A673 (cell line): ENCODE results near the gene TGM3. TPM values are rescaled to one million over a fixed set of nuclear protein-coding genes. Genes with fewer than 3 reads are reported as not detected.

Experiments
- BruUV-seq: library from RNA; stranded (reverse); fragments of 400-500 nt; replicated peaks from 2 replicates; lab custom pipeline; 2021; lab: Mats Ljungman, UMichigan
- CTCF ChIA-PET: fragments of 300-600 bp; sonication (Branson Sonifier 250); formaldehyde crosslinking; loops from one replicate; lab custom pipeline; 2022; ENCODE audit warnings: antibody characterized with exemption; lab: Charles Lee
- POLR2A ChIA-PET: fragments of 300-600 bp; sonication (Branson Sonifier 250); formaldehyde crosslinking; loops from one replicate; lab custom pipeline; 2022; ENCODE audit warnings: antibody characterized with exemption; ENCODE audit not compliant: low non-redundant PET; lab: Charles Lee
- DNase-seq: peaks from one replicate; pipeline ENCODE4 v3.0.0-alpha.2; 2015; ENCODE audit warnings: low spot score
- H3K27ac ChIP-seq: fragments of 200-600 bp; sonication (generic); 2 replicates; pipeline ENCODE4 v1.5.1; 2016; ENCODE audit warnings: mixed run types, low read depth, mild to moderate bottlenecking, mixed read lengths, antibody characterized with exemption, low read length; ENCODE audit not compliant: poor library complexity, severe bottlenecking
- H3K27me3 ChIP-seq: fragments of 200-600 bp; sonication (generic); replicated peaks from 2 replicates; pipeline ENCODE4 v1.6.1; 2017; ENCODE audit warnings: mixed run types, low read depth, mild to moderate bottlenecking, mixed read lengths, antibody characterized with exemption, low read length; ENCODE audit not compliant: insufficient read depth, poor library complexity
- H3K36me3 ChIP-seq: fragments of 200-600 bp; sonication (generic); 2 replicates; pipeline ENCODE4 v1.6.1; 2016; ENCODE audit warnings: mixed run types, mild to moderate bottlenecking, mixed read lengths, antibody characterized with exemption, low read length; ENCODE audit not compliant: insufficient read depth, poor library complexity, severe bottlenecking
- H3K4me1 ChIP-seq: fragments of 200-600 bp; sonication (generic); 2 replicates; pipeline ENCODE4 v1.6.1; 2017; ENCODE audit warnings: mixed run types, mild to moderate bottlenecking, mixed read lengths, antibody characterized with exemption, low read length; ENCODE audit not compliant: insufficient read depth, poor library complexity, severe bottlenecking
- H3K4me3 ChIP-seq: fragments of 200-600 bp; sonication (generic); 2 replicates; pipeline ENCODE4 v1.5.1; 2016; ENCODE audit warnings: low read depth, mixed run types, mild to moderate bottlenecking, mixed read lengths, low read length; ENCODE audit not compliant: poor library complexity, severe bottlenecking
- H3K9me3 ChIP-seq: fragments of 200-600 bp; sonication (generic); 2 replicates; pipeline ENCODE4 v1.6.1; 2016; ENCODE audit warnings: mixed run types, low read depth, mild to moderate bottlenecking, mixed read lengths, antibody characterized with exemption, low read length; ENCODE audit not compliant: poor library complexity, severe bottlenecking
- EZH2 ChIP-seq: fragments of 200-600 bp; sonication (generic); IDR thresholded peaks from 2 replicates; pipeline ENCODE4 v1.6.1; 2017; ENCODE audit warnings: borderline replicate concordance, low read depth, mild to moderate bottlenecking, mixed read lengths, antibody characterized with exemption, low read length; ENCODE audit not compliant: poor library complexity, severe bottlenecking
- intact Hi-C: fragments of 100-400 bp; cut with micrococcal nuclease; formaldehyde crosslinking; loops from one replicate; pipeline ENCODE4 v1.10.0; 2022; ENCODE audit not compliant: unreplicated experiment
- total RNA-seq: library from RNA; stranded (reverse); gene quantifications from 2 replicates; pipeline ENCODE4 v1.2.3, GENCODE V29; 2021
- TF ChIP-seq, protein P1 (sequence below): fragments of 300-800, 200-600 bp; sonication (generic); conservative IDR thresholded peaks from 2 replicates; pipeline ENCODE4 v1.5.1; 2017; ENCODE audit warnings: low read depth, mild to moderate bottlenecking, antibody characterized with exemption, low read length, moderate library complexity, mixed read lengths

TGM3 gene
- total RNA-seq, 1 experiment from 2014 or later: 0.11 TPM

GRCh38 chr20:2304180-2304579 is 8.4 kb downstream of the TGM3 start:
- intact Hi-C loops: no loop called here

DNA sequence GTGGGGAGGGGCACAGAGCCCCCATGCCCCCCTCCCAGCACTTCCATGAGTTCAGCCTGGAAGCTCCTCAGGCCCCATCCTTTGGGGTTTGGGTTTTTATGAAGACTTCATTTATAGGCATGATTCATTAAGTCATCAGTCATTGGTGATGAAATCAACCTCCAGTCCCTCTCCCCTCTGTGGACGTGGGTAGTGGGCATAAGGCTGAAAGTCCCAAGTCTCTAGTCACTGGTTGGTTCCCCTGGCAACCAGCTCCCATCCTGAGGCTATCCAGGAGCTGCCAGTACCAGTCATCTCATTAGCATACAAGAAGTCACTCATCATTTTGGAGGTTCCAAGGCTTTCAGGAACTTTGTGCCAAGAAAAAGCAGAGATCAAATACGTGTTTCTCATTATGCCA is 9.2 kb downstream of the TGM3 start:
- Histone ChIP-seq H3K4me1 (no peaks in the 10 kb centered on the region), H3K36me3 (no peaks in the 10 kb centered on the region), H3K27me3 (no peaks in the 10 kb centered on the region), H3K27ac (no peak overlapping the region), H3K4me3 (no peak overlapping the region), H3K9me3 (no peaks in the 10 kb centered on the region)
- POLR2A ChIA-PET: no interaction called here
- CTCF ChIA-PET: no interaction called here
- no peak for DNase-seq
- intact Hi-C loops: no loop called here
- TF ChIP-seq, protein P1, sequence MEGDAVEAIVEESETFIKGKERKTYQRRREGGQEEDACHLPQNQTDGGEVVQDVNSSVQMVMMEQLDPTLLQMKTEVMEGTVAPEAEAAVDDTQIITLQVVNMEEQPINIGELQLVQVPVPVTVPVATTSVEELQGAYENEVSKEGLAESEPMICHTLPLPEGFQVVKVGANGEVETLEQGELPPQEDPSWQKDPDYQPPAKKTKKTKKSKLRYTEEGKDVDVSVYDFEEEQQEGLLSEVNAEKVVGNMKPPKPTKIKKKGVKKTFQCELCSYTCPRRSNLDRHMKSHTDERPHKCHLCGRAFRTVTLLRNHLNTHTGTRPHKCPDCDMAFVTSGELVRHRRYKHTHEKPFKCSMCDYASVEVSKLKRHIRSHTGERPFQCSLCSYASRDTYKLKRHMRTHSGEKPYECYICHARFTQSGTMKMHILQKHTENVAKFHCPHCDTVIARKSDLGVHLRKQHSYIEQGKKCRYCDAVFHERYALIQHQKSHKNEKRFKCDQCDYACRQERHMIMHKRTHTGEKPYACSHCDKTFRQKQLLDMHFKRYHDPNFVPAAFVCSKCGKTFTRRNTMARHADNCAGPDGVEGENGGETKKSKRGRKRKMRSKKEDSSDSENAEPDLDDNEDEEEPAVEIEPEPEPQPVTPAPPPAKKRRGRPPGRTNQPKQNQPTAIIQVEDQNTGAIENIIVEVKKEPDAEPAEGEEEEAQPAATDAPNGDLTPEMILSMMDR: no peak
- TF ChIP-seq EZH2: no peak
- no TSS peak for BruUV-seq

More at GRCh38 chr20:2304180-2304579, 8.4 kb downstream of the TGM3 start:
- Histone ChIP-seq H3K27ac (no peak overlapping the region), H3K9me3 (no peaks in the 10 kb centered on the region), H3K27me3 (no peaks in the 10 kb centered on the region), H3K36me3 (no peaks in the 10 kb centered on the region), H3K4me1 (no peaks in the 10 kb centered on the region), H3K4me3 (no peak overlapping the region)
- no peak for TF ChIP-seq EZH2
- TF ChIP-seq, protein P1: no peak
- ChIA-PET CTCF (no interaction called here), POLR2A (no interaction called here)
- no peak for DNase-seq
- no TSS peak for BruUV-seq

DNA sequence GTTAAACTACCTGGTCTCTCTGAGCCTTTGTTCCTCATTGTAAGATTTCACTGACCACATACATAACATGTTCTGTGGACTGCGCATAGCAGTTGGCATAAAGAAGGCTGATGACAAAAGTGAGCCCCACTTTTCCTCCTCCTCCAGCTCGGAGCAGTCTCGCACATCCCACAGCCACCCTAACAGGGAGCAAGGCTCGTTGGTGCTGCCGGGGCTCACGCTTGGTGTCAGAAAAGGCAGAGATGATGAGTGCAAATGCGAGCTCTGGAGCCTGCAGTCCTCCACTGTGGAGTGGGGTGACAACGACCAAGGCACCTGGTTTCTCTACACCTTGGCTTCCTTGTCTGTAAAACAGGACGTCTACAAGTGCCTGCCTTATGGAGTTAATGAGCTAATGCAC is 9.7 kb downstream of the TGM3 start:
- POLR2A ChIA-PET: interaction anchor here (0.5 kb wide), 1 partner anchor 359 kb away, joined by 16 read pairs; no protein-coding TSS in a partner anchor
- no peak overlapping the region for H3K27ac ChIP-seq
- TF ChIP-seq EZH2: no peak
- TF ChIP-seq, protein P1: no peak

More for the DNA sequence above, 9.7 kb downstream of the TGM3 start:
- Histone ChIP-seq H3K27me3 (no peaks in the 10 kb centered on the region), H3K4me3 (no peak overlapping the region), H3K36me3 (no peaks in the 10 kb centered on the region), H3K4me1 (no peaks in the 10 kb centered on the region), H3K9me3 (no peaks in the 10 kb centered on the region)
- intact Hi-C loops: no loop called here
- DNase-seq: no peak
- no TSS peak for BruUV-seq
- CTCF ChIA-PET: no interaction called here
